Measurements from ENCODE around the gene EOLA2. TPM values are rescaled to one million over a fixed set of nuclear protein-coding genes. Genes with fewer than 3 reads are reported as not detected.

The EOLA2 gene
- polyA plus RNA-seq, 2 of the 4 experiments (the other 2 are of a cell fraction), result 34.5 to 60.9 TPM

Other genes starting within 250 kb of the EOLA2 start
- gene MAGEA11, start 226.4 kb downstream of the EOLA2 start, polyA plus RNA-seq (2011; rRNA removed), result not detected in 2 replicates
- gene MAGEA11, start 226.4 kb downstream of the EOLA2 start, polyA plus RNA-seq (2017; fragmentation: RNase III; extraction: RNeasy Plus Mini Kit Qiagen cat#74134 plus additional on column Dnase treatment), result not detected in 3 replicates
- gene HSFX1, start 164.4 kb downstream of the EOLA2 start, polyA plus RNA-seq (2011; rRNA removed), result 0.44 and 0.49 TPM in 2 replicates
- gene HSFX1, start 164.4 kb downstream of the EOLA2 start, polyA plus RNA-seq (2017; fragmentation: RNase III; extraction: RNeasy Plus Mini Kit Qiagen cat#74134 plus additional on column Dnase treatment), result 0.18 to 0.45 TPM (median 0.26 TPM) in 3 replicates
- gene MAGEA9, start 156.6 kb downstream of the EOLA2 start, polyA plus RNA-seq (2011; rRNA removed), result not detected in 2 replicates
- gene MAGEA9, start 156.6 kb downstream of the EOLA2 start, polyA plus RNA-seq (2017; fragmentation: RNase III; extraction: RNeasy Plus Mini Kit Qiagen cat#74134 plus additional on column Dnase treatment), result not detected in 3 replicates
- not detected in 2 replicates for gene MAGEA8, start 57.3 kb downstream of the EOLA2 start, polyA plus RNA-seq (2011; rRNA removed)
- not detected in 3 replicates for gene MAGEA8, start 57.3 kb downstream of the EOLA2 start, polyA plus RNA-seq (2017; fragmentation: RNase III; extraction: RNeasy Plus Mini Kit Qiagen cat#74134 plus additional on column Dnase treatment)
- not detected in 2 replicates for gene HSFX4, start 8.9 kb downstream of the EOLA2 start, polyA plus RNA-seq (2011; rRNA removed)
- gene HSFX4, start 8.9 kb downstream of the EOLA2 start, polyA plus RNA-seq (2017; fragmentation: RNase III; extraction: RNeasy Plus Mini Kit Qiagen cat#74134 plus additional on column Dnase treatment), result not detected in 3 replicates